Calu3 (cell line): ENCODE results near the gene SMOC2. TPM values are rescaled to one million over a fixed set of nuclear protein-coding genes. Genes with fewer than 3 reads are reported as not detected.
A peak's percentile ranks its signal among the peaks of the same experiment; 100 is the strongest.

Experiments used
- BruUV-seq: library from RNA; stranded (reverse); fragments of 400-500 nt; replicated peaks from 2 replicates; lab custom pipeline; 2021; lab: Mats Ljungman, UMichigan
- CTCF ChIA-PET: fragments of 300-600 bp; sonication (Branson Sonifier 250); formaldehyde crosslinking; loops from one replicate; lab custom pipeline; 2022; ENCODE audit warnings: antibody characterized with exemption; lab: Charles Lee
- DNase-seq: peaks from one replicate; pipeline ENCODE4 v3.0.0; 2022
- H3K27ac Mint-ChIP-seq: one replicate; pipeline ENCODE4 v1.8.0; 2022; ENCODE audit warnings: mixed read lengths; ENCODE audit not compliant: unreplicated experiment
- H3K27me3 Mint-ChIP-seq: one replicate; pipeline ENCODE4 v1.8.0; 2022; ENCODE audit warnings: mixed read lengths; ENCODE audit not compliant: unreplicated experiment
- H3K36me3 Mint-ChIP-seq: one replicate; pipeline ENCODE4 v1.8.0; 2022; ENCODE audit warnings: mild to moderate bottlenecking, moderate library complexity, mixed read lengths; ENCODE audit not compliant: insufficient read depth, unreplicated experiment
- H3K4me1 Mint-ChIP-seq: one replicate; pipeline ENCODE4 v1.8.0; 2022; ENCODE audit warnings: mild to moderate bottlenecking, low read depth, mixed read lengths; ENCODE audit not compliant: unreplicated experiment
- H3K4me3 Mint-ChIP-seq: one replicate; pipeline ENCODE4 v1.8.0; 2022; ENCODE audit warnings: mild to moderate bottlenecking, low read depth, moderate library complexity, mixed read lengths; ENCODE audit not compliant: unreplicated experiment
- H3K9me3 Mint-ChIP-seq: one replicate; pipeline ENCODE4 v1.8.0; 2022; ENCODE audit warnings: low read depth, mixed read lengths; ENCODE audit not compliant: unreplicated experiment
- intact Hi-C: fragments of 100-400 bp; cut with micrococcal nuclease; formaldehyde crosslinking; loops from one replicate; pipeline ENCODE4 v1.10.0; 2022; ENCODE audit not compliant: unreplicated experiment
- total RNA-seq: library from RNA; stranded (reverse); gene quantifications from 2 replicates; pipeline ENCODE4 v1.2.3, GENCODE V29; 2022
- TF ChIP-seq, protein P1 (sequence below): fragments of 200-600 bp; IDR thresholded peaks from one replicate; pipeline ENCODE4 v1.8.0; 2022; ENCODE audit warnings: antibody characterized with exemption; ENCODE audit not compliant: unreplicated experiment

The SMOC2 gene
- total RNA-seq, 1 experiment from 2014 or later: 1.1 TPM

DNA sequence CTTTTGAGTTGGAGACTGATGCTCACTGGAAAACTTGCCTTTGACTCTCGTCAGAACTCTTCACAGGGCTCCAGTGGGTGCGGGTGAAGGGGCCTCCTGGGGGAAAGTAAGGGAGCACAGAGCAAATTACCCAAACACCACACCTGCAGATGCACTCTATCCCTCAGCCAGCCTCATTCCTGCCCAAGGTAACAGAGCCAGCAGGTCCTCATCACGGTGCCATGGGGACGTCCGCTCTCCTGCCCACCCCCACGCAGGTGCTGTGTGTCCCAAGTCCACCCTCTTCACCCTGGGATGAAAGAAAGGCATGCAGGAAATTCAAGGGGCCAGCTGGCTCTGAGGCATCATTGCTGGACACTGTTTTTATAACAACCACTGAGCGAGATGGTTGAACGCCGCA, 269.0 kb downstream of the SMOC2 start:
- CTCF ChIA-PET: interaction anchor here (1.2 kb wide), 1 partner anchor 168 kb away, joined by 3 read pairs; no protein-coding TSS in a partner anchor
- intact Hi-C loops: loop anchor here (5.0 kb wide), 1 partner anchor 93 kb away; no protein-coding TSS in a partner anchor
- no peak for DNase-seq
- no peaks in the 10 kb centered on the region for H3K27me3 Mint-ChIP-seq
- no peaks in the 10 kb centered on the region for H3K36me3 Mint-ChIP-seq
- no TSS peak for BruUV-seq
- no peaks in the 10 kb centered on the region for H3K9me3 Mint-ChIP-seq
- H3K4me1 Mint-ChIP-seq: no peaks in the 10 kb centered on the region
- TF ChIP-seq, protein P1, sequence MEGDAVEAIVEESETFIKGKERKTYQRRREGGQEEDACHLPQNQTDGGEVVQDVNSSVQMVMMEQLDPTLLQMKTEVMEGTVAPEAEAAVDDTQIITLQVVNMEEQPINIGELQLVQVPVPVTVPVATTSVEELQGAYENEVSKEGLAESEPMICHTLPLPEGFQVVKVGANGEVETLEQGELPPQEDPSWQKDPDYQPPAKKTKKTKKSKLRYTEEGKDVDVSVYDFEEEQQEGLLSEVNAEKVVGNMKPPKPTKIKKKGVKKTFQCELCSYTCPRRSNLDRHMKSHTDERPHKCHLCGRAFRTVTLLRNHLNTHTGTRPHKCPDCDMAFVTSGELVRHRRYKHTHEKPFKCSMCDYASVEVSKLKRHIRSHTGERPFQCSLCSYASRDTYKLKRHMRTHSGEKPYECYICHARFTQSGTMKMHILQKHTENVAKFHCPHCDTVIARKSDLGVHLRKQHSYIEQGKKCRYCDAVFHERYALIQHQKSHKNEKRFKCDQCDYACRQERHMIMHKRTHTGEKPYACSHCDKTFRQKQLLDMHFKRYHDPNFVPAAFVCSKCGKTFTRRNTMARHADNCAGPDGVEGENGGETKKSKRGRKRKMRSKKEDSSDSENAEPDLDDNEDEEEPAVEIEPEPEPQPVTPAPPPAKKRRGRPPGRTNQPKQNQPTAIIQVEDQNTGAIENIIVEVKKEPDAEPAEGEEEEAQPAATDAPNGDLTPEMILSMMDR: no peak
- no peak overlapping the region for H3K27ac Mint-ChIP-seq
- H3K4me3 Mint-ChIP-seq: no peak overlapping the region

DNA sequence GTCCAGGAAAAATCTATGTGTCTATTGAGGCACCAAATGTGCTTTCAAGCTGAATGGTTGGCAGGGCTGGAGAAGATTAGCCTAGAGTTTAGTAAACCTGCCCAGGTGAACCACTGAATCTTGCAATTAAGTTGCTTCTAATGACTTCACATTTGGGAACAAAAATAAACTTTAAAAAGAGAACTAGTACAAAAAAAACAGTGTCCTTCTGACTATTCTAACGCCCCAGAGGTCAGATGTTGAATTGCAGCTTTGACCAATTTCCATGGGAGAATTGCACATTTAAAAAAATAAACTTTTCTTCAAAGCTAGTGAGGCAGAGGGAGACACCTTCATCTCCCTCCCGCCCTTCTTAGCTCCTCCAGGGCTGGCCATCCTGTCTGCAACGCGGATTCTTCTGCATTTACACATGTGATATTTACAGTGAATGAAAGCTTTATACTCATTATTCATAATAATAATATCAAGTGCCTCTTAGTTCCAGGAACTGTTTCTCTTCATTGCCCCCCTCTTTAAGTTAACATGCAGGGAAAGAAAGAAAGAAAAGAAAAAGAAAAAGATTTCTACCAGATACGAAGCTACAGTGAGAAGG, 270.2 kb downstream of the SMOC2 start:
- H3K27ac Mint-ChIP-seq: no peak overlapping the region
- no peak overlapping the region for H3K4me3 Mint-ChIP-seq
- DNase-seq: no peak
- no peaks in the 10 kb centered on the region for H3K9me3 Mint-ChIP-seq
- no peaks in the 10 kb centered on the region for H3K36me3 Mint-ChIP-seq
- H3K4me1 Mint-ChIP-seq: no peaks in the 10 kb centered on the region
- CTCF ChIA-PET: interaction anchor here (0.7 to 1.2 kb wide), 4 partner anchors 21 to 259 kb away, joined by 3 to 4 read pairs (median 4); no protein-coding TSS in a partner anchor
- intact Hi-C loops: loop anchor here (5.0 kb wide), 1 partner anchor 94 kb away; no protein-coding TSS in a partner anchor
- TF ChIP-seq, protein P1: peak; percentile 38
- BruUV-seq: no TSS peak
- no peaks in the 10 kb centered on the region for H3K27me3 Mint-ChIP-seq

DNA sequence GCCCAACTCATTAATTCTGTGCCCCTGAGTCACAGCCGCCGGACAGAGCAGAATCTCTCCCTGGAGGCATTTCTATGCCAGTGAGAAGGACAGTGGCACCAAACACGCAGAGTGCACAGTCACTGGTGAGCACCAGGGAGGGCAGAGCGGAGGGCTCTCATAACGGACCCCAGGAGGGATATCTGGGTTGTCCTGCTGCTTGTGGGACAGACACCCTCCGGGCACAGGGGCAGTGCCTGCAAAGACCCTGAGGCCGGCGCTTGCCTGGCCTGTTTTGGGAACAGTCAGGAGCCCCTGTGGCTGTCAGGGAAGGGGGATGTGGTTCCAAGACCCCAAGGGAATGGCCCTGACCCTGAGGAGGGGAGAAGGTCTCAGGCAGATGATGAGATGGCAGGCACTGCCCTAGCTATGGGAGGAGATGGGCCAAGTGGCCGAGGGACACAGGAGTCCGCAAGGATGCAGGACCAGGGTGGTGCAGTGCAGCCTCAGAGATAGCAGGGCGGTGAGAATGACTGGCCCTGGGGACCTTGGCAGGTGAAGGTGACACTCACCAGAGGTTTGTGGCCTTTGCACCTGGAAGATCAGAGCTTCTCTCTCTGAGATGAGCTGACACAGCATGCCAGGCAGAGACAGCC, 270.8 kb downstream of the SMOC2 start:
- Mint-ChIP-seq H3K9me3 (no peaks in the 10 kb centered on the region), H3K4me1 (no peaks in the 10 kb centered on the region), H3K36me3 (no peaks in the 10 kb centered on the region), H3K4me3 (no peak overlapping the region), H3K27me3 (no peaks in the 10 kb centered on the region), H3K27ac (no peak overlapping the region)
- intact Hi-C loops: loop anchor here (5.0 kb wide), 1 partner anchor 94 kb away; no protein-coding TSS in a partner anchor
- CTCF ChIA-PET: interaction anchor here (0.7 to 1.2 kb wide), 3 partner anchors 22 to 260 kb away, joined by 3 to 4 read pairs (median 4); no protein-coding TSS in a partner anchor
- DNase-seq: no peak
- TF ChIP-seq, protein P1: no peak
- BruUV-seq: no TSS peak

DNA sequence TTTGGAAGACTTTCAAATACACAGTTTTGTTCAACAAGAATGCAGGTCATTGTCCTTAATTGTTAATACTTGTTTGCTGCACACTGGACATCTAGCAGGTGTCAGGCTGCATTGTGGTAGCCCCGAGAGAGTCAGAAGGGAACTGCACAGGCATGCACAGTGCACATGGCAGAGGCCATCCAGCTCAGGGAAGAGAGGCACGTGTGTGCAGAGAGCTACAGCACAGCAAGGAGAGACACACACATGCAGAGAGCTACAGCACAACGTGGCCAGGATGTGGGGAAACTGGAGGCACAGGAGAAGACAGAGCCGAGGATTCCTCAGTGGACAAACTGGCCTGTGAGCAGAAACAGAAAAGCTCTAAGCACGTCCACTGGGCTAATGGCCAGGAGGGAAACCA, 272.0 kb downstream of the SMOC2 start:
- CTCF ChIA-PET: interaction anchor here (0.8 to 1.4 kb wide), 5 partner anchors 16 to 113 kb away, joined by 3 to 5 read pairs (median 3); no protein-coding TSS in a partner anchor
- BruUV-seq: no TSS peak
- intact Hi-C loops: loop anchor here (5.0 kb wide), 1 partner anchor 96 kb away; no protein-coding TSS in a partner anchor
- Mint-ChIP-seq H3K4me3 (no peak overlapping the region), H3K36me3 (no peaks in the 10 kb centered on the region), H3K4me1 (no peaks in the 10 kb centered on the region), H3K27me3 (no peaks in the 10 kb centered on the region), H3K27ac (no peak overlapping the region), H3K9me3 (no peaks in the 10 kb centered on the region)
- TF ChIP-seq, protein P1: no peak
- DNase-seq: no peak
